ENCODE data around the gene FIGLA.
"Not testable (repeated sequence)": the region's sequence is repeated elsewhere in the genome, so short reads cannot be mapped to it uniquely, and the experiment has no call there.

The FIGLA gene

DNA sequence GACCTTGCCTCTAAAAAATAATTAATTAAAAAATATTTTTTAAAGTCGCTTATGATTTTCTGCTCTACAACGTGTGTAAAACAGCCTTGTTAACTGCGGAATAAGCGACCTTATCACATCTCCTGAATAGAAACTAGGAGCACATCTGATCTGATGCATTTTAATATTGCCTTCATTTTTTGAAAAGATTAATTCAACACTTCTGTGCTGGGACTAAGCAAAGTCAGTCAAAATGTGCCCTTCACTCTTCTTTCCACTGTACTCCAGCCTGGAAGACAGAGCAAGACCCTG, 17.3 kb upstream of the FIGLA start:
- no peak for DNase-seq

DNA sequence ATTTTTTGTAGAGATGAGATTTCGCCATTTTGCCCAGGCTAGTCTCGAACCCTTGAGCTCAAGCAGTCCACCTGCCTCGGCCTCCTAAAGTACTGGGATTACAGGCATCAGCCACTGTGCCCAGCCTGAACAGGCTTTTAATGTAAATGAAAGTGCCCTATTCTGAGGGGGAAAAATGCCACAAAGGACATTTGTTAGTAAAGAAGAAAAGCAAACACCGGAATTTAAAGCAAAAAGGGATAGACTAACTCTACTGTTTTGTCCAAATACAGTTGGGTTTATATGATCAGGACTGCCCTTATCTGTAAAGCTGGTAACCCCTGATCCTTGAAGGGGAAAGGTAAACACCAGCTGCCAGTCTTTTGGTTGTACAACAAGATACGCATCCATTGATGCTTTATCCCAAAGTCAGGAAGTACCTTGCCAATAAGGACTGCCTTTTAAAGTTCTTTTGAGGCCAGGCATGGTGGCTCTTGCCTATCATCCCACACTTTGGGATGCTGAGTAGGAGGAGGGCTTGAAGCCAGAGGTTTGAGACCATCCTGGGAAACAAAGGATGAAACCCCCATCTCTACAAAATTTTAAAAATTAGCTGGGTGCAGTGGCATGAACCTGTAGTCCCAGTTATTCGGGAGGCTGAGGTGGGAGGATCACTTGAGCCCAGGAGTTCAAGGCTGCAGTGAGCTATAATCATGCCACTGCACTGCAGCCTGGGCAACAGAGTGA, 16.8 kb upstream of the FIGLA start:
- no peak for DNase-seq

DNA sequence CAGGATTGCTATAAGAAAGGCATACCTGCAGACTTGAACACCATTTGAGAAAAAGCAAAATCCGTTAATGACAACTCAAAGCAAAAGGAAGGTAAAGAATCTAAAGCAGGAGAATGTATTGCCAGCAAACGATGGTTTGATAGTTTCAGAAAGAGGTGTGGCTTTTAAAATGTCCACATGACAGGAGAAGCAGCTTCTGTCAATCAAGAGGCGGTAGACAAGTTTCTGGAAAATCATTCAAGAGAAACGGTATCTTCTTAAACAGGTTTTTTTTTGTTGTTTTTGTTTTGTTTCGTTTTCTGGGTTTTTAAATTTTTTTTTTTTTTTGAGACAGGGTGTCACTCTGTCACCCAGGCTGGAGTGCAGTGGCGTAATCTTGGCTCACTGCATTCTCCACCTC, 16.2 kb upstream of the FIGLA start:
- DNase-seq = no peak

DNA sequence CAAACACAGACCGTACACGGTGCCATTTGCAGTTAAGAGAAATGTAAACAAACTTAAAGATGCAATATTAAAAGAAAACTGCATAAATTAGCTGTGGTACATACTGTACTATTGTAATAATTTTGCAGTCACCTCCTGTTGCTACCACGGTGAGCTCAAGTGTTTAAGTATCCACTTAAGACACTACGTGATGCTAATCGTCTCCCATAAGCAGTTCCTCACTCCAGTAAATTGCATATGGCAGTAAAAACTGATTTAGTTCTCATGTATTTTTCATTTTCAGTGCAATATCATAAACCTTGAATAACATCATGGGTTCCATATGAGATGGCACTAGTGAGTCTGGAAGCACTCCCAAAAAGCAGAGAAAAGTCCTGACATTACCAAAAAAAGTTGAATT, 15.6 kb upstream of the FIGLA start:
- no peak for DNase-seq

DNA sequence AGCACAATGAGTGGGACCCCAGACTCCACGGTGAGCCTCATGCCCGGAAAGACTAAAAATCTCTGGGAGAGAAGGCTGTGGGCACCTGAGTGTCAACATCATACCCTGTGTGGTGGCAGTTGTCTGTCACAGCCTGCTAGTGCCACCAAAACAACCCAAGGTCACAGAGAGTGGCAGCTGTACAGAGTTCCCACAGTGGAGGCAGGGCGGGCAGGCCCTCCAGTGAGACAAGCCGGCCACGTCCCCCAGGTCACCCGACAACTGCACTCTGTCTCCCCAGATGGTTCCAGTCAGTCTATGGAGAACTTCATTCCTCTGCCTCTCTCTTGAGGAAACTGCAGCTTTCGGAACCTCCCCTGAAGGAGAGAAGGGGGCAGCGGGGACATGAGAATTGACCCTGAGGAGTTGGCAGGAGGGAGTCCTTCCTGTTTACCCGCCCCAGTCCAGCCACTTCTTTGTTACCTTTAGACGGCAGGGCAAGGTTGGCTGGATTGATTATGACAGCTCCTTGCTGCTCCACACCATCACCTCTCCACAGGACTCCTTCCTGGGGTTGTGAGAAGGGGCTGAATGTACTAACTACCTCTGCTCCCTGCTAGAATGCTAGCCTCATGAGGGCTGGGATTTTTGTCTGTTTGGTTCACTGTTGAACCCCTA, 11.3 kb upstream of the FIGLA start:
- no peak for DNase-seq

GRCh38 chr2:70799706-70800105, 9.3 kb upstream of the FIGLA start:
- no peak for DNase-seq

DNA sequence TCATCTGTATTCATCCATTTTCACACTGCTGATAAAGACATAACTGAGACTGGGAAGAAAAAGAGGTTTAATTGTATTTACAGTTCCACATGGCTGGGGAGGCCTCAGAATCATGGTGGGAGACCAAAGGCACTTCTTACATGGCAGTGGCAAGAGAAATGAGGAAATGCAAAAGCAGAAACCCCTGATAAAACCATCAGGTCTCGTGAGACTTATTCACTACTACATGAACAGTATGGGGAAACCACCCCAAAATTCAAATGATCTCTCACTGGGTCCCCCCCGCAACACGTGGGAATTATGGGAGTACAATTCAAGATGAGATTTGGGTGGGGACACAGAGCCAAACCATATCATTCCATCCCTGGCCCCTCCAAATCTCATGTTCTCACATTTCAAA, 7.6 kb upstream of the FIGLA start:
- not testable (repeated sequence) for DNase-seq

GRCh38 chr2:70797506-70797905, 7.1 kb upstream of the FIGLA start:
- DNase-seq = no peak

DNA sequence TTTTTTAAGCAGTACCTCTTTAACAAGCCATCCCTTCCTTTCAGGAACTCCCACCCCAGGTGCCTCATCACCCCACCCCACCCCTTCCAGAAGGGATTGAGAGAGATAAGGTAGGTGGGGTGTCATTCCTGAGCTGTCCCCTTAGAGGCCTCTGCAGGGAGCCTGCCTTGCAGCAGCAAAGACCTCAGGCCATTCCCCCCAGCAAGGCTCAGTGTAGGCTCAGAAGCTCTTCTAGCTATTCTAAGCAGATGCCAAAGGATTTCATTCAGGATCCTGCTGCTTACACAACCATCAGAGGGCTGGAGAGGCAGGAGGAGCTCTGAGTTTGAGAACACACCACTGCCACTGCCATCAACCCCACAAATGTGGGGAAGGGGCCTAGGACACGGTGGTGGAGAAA, 5.8 kb upstream of the FIGLA start:
- no peak for DNase-seq

DNA sequence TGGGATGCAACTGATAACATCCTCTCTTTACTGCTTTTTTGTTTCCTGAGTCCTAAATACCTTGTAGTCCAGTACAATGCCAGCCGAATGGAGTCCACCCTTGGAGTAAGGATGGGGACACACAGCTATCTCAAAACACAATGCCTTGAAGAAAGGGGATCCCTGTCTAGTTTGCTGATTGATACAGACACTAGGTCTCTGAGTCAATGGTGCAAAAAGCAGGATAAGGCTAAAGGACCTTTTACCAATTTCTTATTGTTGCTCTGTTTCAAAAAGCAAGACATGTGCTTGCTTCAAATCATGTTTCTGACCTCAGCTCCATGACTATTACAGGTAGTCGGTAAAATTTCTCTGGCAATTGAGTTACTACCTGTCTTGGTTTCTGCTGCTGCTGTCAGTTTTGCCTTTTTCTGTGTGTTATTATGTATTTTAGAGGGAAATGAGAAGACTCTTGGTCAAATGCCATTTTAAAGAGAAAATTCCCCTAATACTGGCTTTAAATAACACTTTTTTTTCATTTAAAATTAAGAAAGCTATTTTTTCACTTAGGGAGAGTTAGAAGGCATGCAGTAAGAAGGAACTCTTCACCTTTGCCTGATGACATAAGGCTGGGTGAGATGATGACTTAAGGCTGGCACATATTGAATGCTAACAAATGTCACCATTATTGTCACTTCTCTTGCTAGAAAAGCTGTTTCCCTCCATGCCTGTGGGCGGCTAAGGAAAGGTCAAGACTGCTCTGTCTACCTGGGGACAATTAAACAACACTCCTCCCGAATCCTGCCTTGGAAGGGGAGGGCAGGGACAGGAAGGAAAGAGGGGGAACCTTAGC, 4.9 kb upstream of the FIGLA start:
- DNase-seq = no peak

- peak; percentile 11 to 37 for DNase-seq
Observed at GRCh38 chr2:70793450-70793849, 3.0 kb upstream of the FIGLA start.

DNA sequence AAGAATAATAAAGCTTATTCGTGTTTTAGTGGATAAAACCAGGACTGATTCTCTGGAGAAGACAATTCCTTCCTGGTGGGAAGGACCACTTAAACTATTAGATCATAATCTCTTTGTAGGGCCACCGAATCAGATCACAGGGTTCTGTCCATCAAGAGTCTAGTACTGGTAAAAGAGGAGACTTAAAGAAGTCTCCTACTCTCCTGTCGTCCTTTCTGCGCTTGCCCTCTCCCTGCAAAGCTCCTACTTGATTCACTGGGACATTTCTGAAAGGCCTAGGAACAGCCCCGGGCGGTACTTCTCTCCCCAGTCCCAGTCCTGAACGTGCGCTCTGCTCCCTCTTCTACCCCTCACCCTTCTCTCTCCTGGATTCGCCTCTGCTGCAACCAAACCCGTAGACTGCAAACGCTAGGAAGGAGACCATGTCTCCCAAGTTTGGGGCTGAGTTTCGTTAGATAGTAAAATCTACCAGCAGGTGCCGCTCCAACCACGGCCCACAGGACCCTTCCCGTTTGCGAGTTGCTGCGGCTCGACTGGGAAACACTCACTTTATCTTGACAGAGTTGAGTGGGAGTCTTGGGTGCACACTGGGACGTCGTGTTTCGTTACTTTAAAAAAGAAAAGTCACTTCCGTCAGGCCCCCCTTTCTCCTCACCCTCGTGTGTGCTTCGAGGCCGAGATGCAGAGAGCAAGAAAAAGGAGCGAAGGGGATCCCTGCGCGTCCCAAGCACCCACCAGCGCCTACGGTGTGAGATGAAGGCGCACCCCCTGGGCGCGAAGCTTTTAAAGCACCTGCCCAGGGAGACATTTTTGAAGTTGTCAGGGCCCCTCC, 923 bp downstream of the FIGLA start:
- peak; percentile 60 to 77 for DNase-seq

DNA sequence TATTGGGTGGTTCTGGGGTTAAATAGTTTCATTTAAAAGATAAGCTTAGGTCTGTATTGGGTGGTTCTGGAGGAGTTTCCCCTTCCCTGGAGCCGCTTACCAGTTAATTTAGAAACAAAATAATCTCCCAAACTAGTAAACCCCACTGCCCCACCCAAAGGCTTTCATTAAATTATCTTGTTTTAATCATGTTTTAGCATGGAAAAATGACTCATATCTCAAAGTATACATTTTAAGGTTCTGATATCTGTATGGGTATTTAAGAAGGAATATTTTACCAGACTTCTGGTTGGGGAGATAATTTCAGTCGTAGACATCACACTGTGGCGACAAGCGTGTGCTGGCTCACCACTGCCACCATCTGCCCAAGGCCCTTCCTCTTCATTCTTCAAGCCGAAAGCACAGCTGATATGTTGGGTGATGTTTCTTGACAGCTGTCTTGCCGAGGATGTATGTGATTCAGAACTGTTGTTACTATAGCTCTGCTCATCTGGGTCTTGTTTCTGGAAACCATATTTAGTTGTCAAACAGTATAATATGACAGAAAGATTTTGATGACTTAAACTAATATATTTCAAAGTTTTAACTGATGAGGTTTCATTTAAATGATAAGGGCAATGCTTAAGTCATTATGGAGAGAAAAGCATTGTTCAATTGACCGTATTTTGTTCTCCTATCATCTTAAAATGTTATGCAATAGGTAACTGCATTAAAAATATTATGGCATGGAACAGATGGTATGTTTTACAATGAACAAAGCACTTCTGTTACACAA, 5.1 kb downstream of the FIGLA start:
- peak; percentile 43 to 61 for DNase-seq

- DNase-seq = no peak
Observed at GRCh38 chr2:70784320-70784719, 6.1 kb downstream of the FIGLA start.

DNA sequence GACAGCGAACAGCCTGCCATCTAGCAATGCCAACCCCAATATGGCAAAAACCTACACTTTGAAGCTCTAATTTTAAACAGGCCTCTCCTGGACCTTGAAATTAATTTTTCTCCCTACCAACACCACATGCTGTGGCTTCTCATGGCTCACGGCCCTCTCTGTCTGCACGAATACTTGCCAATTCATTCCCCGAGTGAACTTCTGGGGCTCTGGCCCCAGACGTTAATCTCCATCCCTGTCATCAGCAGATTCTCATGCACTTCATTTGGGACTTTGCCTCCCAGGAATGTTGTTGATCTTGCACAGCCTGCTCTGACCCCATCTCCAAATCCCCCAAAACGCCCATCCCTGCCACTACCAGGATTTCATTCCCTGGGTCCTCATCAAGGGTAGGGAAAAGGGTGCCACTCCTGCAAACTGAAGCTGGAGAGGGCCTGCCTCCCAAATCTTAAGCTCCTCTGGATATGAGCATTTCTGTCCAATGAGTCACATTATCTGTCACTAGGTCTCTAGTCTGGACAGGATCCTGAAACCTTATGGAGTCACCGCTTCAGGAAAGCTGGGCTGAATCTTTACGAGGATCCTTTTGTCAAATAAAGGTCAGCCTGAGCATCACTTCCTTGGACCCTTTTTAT, 10.4 kb downstream of the FIGLA start:
- no peak for DNase-seq

DNA sequence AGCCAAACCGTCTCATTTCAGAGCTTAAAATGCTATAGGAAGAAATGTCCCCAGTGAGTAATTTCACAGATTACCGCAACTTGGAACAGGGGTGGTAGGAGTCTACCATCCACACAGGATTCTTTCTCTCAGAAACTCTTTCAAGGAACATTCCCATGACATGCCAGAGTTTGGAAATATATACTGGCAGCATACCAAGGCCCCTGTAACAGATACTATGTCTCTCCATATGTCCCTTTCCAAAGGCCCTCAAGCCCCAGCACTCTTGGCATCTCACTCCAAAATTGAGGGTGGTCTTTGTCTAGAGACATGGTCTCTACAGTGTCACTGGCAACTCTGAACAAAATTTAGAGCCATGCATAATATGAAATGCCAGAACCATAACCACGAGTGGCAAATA, 11.0 kb downstream of the FIGLA start:
- no peak for DNase-seq

GRCh38 chr2:70778676-70779075, 11.8 kb downstream of the FIGLA start:
- no peak for DNase-seq

- no peak for DNase-seq
Observed at GRCh38 chr2:70777450-70777849, 13.0 kb downstream of the FIGLA start.

DNA sequence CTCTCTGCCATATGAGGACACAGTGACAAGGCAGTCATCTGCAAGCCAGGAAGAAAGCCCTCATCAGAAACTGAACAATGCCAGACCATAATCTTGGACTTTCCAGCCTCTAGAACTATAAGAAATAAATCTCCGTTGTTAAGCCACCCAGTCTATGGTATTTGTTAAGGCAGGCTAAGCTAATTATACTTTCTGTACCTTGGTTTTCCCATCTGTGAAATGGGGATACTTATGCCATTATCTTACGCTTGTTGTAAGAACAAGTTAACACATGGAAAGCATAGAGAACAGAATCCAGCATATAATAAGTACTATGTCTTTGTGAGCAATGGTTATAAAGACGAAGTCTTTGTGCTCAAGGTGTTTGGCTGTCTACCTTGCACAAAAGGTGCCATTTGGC, 14.2 kb downstream of the FIGLA start:
- no peak for DNase-seq

DNA sequence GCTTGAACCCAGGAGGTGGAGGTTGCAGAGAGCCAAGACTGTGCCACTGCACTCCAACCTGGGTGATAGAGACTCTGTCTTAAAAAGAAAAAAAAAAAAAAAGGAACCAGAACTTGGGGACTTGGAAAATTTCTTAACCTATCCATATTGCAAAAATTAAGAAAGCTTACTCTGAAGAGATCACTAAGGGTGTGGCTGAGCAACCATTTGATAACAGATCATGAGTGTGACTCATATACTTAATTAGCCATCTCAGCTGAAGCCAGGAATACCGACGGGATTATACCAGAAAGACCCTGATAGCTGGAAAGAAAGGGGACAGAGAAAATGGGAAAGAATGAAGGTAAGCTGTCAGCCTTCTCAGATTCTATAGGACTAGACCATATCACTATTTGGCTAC, 15.3 kb downstream of the FIGLA start:
- no peak for DNase-seq

DNA sequence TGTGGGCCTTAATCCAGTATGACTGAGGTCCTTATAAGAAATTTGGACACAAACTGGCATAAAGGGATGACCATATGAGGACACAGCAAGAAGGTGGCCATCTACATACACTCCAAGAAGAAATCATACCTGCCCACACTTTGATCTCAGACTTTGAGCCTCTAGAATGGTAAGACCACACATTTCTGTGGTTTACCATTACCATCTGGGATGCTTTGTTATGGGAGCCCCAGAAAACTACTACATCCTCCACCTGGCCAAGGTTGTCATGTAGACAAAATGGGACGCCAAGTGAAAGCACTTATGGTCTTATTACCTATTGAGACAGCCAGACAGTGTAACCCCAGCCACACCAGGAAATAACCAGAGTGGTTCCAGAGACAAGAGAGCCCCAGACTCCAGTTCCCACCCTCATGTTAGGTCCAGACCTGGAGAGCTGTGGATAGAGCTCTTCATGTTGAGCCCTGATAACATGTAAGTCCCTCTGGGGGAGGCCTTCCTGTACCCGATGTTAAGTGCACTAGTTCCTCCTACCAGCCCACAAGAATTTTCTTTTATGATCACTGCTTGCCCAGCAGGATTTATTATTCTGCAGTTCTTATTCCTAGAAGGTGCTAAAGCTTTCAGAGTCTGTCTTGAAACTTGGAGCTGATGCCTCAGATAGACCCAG, 17.8 kb downstream of the FIGLA start:
- no peak for DNase-seq

Measured in Kasumi-1 (cell line).